GM19099 (cell line): ENCODE results near the gene DHRS13.

Experiments
- POLR2A ChIP-seq: IDR thresholded peaks from 3 replicates; pipeline ENCODE4 v1.6.1; 2011; ENCODE audit warnings: low read depth; ENCODE audit not compliant: insufficient read length; ENCODE audit errors: extremely low read depth

Gene DHRS13

DNA sequence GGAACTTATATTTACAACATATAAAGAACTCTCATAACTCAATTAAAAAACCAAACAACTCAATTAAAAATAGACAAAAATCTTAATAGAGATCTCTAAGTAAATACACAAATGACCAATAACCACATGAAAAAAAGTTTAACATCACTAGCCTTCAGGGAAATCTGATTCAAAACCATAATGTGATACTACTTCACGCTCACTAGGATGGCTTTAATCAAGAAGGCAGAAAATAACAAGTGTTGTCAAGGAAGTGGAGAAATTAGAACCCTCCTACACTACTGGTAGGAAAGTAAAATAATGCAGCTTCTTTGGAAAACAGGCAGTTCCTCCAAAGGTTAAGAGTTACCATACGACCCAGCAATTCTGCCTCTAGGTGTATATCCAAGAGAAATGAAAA is 40.0 kb upstream of the DHRS13 start:
- no peak for TF ChIP-seq POLR2A

DNA sequence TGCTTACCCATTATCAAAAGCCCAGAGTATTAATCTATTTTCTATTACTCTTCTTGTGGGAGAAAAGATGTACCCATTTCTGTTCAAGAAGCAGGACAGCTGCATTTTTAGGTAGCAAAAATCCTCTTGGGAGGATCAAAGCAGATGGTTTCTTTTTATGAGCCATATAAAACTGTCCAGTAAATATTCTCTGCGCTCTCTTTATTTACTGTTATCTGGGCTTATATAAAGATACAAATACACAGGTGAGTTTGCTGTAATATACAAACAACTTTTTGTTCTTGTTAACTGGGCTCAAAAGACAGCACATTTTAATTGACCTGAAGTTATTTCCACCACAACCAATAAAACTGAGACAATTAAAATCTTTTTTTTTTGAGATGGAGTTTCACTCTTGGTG is 38.4 kb upstream of the DHRS13 start:
- TF ChIP-seq POLR2A = no peak

DNA sequence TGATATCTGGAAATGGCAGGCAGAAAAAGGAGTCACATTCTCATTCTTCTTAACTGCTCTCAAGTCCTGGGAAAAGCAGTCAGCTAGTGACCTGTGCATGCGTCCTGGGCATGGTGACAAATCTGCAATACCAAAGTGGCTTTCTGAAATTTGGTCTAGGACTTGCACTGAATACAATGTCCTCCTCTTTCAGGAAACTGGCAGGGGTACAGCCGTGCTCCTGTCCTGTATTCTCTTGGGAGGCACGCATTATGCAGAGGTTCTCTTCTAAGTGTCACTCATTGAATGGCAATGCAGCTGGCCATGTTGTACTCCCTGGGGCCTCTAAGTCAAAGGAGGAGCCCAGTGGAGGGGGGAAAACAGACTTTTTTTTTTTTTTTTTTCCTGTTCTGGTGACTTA is 37.8 kb upstream of the DHRS13 start:
- no peak for TF ChIP-seq POLR2A

DNA sequence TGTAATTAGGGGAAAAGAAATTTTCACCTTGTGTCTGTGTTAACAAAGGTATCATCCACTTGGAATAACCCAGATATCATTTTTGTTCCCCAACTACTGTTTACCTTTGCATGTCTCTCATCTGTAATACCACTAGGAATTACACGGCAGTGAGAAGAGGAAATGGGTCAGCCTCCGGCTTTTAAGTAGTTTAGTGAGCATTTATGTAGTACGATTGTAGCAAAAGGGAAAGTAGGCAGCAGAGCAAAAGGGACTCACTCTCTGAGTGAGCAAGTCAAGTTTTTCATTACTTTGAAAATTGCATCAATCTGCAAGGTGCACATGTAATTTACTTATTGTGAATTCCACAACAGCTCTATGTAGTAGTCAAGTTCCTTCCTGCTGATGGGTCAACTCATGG is 37.3 kb upstream of the DHRS13 start:
- TF ChIP-seq POLR2A = no peak

DNA sequence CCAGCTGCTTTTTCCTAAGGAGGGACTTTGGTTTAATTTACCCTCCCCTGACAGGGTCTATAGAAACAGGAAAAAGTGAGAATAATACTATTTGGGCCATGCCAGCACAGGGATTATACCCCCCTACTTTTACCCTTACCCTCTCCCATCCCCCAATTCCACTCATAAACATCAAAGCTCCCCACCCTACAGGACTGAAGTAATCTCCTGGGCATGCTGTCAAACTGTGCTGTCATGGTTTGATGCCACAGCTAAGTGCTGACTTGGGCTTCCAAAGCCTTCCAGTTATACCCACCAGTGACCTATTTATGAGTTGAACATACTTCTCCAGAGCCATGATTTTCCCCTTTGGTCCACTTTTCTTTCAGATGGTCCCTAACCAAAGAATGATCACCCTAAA is 35.7 kb upstream of the DHRS13 start:
- no peak for TF ChIP-seq POLR2A

DNA sequence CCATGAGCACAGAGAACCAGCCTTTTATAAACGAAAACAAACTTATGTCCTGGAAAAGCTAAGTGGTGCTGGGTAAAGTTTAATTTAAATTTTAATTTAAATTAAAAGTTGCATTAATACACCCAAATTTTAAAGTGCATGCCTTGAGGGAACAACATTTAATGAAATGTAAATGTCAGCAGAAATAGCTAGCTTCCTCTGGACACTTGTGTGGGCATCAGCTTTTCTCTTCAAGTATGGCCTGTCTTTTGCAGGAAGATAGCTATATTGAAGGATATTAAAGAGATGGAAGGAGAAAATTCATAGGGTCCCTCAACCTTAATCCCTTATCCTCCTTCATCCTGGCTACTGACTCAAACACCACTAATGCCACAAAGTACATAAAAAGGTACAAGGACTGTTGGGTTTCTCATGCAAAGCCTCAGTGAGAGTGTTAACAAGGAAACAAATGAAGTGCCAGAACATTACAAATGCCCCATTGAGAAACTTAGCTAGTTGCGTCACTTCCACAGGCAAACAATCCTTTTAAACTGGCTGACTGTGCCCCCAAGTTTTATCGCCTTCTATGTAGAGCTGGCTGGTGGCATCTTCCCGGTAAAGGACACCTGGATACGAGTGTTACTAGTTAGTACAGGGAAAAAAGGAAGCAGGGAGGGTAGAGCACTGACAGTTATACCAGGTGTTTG is 34.3 kb upstream of the DHRS13 start:
- TF ChIP-seq POLR2A = no peak

DNA sequence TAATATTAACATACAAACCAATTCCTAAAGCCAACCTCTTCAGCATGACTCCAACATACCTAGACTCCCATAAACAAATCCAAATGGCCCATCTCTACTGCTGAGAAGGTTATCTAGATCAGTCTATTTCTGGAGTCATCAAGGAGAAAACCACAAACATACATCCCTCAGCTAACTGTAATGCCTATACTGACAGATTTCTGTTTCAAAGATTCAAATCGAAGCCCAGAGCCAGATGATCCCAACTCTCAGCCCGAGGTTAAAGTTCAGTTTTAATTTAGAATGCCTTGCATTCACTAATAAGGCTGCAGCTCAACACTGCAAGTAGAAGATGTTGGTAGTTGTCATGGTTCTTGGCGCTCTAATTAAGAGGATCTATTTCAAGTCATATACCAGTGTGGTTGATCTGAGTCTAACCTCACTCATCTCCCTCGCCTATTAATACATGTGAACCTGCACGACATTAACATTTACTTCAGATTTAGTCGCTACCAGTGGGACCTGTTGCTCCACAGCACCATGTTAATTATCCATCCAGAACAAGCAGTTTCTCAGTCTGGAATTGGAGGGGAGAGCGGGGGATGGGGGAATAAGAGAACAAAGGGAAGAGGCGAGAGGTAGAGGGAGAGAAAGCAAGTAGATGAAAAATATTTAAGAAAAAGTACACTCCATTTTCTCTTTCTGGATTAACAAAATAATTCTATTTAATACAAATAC is 33.0 kb upstream of the DHRS13 start:
- TF ChIP-seq POLR2A = no peak

DNA sequence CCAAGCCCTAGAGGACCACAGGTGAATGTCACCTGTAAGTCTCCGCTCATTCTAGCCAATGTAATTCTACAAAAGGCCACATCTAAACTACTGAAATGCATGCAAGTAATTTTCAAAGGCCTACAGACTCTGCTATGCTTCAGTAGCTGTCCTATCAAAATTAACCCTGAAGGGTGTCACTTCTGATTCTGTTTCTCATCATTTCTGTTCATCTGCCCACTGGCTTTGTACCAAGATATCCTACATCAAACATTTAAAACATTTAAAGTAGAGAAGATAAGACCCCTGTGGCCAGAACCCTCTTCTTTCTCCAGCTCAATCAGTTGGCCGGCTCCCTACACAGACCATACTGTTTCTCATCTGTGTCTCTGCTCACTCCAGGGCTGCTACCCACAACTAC is 26.9 kb upstream of the DHRS13 start:
- TF ChIP-seq POLR2A = no peak

DNA sequence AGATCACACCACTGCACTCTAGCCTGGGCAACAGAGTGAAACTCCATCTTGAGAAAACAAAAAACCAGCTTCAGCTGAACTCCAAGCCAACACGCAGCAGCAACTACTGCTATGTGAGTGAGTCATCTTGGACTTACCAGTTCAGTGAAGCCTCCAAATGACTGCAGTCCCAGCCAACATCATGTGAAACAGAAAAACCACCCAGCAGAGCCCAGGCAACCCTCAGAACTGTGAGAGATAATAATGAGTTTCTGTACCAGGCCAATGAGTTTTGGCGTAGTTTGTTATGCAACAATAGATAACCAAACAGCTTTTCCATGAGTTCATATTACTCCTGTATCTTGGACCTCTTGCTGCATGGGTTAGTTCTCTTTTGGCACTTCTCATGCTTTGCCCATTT is 25.2 kb upstream of the DHRS13 start:
- TF ChIP-seq POLR2A = no peak

DNA sequence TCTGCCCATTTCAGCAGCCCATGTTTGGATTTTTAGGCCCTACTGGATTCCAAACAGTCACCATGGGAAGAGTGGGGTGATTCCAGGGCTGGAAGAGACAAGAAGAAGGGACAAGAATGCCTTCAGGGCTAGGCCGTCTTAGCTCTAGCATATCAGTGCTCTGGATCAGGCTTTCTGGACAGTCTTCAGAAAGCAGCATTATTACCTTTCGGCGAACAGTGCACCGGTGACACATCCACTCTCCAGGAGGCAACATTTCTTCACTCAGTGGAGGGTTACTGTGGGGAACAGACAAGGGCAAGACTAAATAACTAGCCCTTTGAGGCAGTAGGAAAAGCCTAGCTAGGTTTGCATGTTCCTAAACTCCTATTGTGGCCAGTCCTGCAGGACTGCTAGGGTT is 23.9 kb upstream of the DHRS13 start:
- no peak for TF ChIP-seq POLR2A

DNA sequence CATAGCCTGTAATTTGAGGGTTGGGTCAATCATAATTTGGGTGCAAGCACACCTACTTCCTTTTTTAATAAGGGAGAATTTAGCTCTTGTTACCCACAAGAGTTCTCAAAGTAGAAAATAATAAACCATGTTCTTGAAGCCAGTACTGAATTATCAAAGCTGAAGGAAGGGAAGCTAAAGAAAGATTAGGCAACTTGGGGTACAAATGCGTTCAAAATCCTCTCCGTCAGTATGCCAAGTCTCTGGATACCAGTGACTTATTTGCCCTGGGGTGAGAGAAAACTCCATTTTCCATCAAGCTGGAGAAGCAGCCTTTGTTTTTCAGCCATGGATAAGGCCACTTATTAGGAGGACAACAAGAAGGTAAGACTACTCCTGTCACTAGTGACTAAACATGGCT is 23.5 kb upstream of the DHRS13 start:
- TF ChIP-seq POLR2A = no peak

DNA sequence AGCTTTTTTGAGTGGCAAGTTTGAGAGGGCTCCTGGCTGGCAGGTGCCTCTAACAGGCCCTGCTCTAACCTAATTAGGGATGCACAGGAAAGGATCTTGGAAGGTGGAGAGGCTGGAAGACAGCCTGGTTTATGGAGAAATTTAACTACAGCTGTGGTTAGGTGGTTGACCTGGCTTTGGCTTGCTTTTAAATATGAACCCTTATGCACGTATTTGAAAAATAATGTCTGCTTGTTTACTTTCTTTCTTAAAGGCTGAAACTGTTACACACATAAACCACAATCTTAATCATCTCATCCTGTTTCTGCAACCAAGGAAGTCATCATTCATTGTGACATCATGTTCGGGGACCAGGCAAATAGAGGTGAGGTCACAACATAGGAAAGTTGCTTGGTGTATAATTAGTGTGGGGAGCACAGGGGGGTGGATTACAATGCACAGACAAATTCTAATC is 23.1 kb upstream of the DHRS13 start:
- no peak for TF ChIP-seq POLR2A

DNA sequence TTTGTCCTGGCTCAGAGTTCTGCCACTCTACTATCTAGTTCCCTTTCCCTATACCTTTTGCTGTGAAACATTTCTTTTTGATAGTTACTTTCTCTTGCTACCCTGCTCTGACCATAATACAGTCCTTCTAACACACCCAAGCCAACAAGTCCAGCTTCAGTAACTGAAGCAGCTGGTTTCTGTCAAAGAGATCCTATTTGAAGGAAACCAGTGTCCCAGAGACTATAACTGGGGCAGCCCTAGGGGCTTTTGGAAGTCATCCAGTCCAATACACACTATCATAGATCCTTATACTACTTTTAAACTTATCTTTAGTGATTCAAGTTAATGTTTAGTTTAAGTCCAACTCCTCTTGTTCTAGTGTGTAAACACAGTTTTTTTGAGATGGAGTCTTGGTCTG is 17.3 kb upstream of the DHRS13 start:
- no peak for TF ChIP-seq POLR2A

DNA sequence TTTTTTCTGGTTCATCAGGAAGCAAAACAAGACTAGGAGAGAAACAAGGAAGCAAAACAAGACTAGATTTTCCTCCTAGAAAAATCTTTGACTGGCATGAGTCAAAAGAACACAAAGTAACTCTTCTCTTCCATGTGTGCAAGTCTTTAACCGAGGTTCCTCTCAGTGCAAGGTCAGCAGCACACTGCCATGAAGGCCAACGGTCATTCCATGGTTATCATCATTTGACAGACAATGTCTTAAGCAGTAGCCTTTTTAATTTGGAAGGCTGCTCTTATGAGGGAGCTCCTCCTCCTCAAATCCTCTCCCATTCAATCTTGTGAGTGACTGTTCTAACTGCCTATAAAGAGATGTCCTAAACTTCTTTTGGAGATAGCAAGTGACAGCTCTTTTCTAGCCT is 15.4 kb upstream of the DHRS13 start:
- no peak for TF ChIP-seq POLR2A

DNA sequence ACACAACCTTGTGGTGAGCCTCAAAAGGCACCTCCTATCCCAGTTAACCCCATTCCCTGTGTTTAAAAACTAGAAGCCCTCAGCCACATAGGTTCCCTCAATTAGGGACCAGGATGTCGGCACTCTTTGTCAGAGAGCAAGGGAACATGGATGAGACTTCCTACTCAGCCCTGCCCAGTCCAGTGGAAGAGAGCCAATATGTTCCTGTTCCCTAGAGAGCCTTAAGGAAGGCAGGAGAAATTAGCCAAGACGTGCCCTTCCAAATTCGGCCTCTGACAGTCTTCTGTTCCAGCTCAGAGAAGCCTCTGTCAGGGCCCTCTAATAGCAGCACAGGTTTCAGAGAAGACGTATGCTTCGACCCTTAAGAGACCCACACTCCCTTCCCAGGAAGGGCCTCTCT is 14.6 kb upstream of the DHRS13 start:
- TF ChIP-seq POLR2A = no peak

DNA sequence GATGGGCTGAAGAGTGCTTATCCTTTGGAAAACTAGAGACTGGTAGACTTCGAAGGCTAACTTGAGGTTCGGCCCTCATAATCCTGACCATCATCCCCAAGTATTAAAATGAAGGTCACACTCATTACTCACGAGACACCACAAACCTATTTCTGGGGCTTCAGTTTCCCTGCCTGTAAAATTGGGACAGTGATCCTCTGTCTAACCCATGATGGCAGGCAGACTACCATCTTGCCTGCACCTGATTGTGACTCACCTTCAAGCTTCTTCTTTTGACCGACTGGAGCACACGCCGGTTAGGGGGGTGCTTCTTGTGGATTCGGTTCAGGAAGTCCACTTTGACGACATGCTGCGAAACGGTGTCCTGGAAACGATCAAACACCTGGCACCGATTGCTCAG is 14.2 kb upstream of the DHRS13 start:
- TF ChIP-seq POLR2A = no peak
